Renal cortical epithelial cell (primary cell): Measurements from ENCODE around the gene HIF1AN. TPM values are rescaled to one million over a fixed set of nuclear protein-coding genes. Genes with fewer than 3 reads are reported as not detected.
"Not testable (repeated sequence)": the region's sequence is repeated elsewhere in the genome, so short reads cannot be mapped to it uniquely, and the experiment has no call there.

Experiments
- DNase-seq: peaks from one replicate; pipeline ENCODE4 v3.0.0-alpha.2; 2011; ENCODE audit warnings: low read depth
- total RNA-seq: library from RNA; depleted of rRNA; stranded (reverse); fragments of >200 nt; gene quantifications from 2 replicates; pipeline ENCODE4 v1.2.3, GENCODE V29; 2014

Gene HIF1AN
- total RNA-seq, 1 donor from 2014 or later = 20.6 TPM

DNA sequence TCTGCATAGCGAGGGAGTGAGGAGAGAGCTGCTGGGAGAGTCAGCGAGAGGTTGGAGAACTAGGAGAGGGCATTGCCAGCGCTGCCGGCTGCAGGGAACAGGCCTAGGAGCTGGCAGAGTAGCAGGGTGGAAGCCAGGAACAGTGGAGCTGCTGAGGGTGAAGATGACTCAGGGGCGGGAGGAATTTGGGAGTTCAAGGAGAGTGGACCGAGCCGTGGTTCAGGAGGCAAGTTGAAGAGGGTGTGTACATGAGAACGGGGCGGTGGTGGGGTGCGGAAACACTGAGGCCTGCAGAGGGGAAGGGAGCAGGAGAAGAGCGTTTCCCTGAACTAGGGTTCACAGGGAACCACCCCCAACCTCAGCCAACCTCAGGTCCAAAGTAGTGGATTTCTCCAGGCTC lies 31.5 kb downstream of the HIF1AN start:
- DNase-seq = no peak

DNA sequence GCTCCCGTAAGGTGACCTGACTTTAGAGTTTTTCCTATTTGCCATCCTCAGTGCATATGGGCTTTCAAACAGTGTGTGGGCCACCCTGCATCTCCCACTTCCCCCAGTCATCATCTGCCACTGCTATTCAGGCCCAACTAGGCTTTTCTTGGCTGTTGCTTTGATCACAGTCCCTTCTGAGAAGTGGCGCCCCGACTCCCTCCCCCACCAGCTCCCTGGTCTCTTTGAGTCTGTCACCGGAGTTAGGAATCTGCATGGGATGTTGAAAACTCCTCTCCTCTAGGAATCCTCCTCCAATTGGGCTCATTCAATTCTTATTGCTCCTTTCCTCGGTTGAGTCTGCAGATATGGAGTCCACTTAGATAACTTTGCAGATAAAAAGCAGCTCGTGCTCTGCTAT lies 32.1 kb downstream of the HIF1AN start:
- no peak for DNase-seq

DNA sequence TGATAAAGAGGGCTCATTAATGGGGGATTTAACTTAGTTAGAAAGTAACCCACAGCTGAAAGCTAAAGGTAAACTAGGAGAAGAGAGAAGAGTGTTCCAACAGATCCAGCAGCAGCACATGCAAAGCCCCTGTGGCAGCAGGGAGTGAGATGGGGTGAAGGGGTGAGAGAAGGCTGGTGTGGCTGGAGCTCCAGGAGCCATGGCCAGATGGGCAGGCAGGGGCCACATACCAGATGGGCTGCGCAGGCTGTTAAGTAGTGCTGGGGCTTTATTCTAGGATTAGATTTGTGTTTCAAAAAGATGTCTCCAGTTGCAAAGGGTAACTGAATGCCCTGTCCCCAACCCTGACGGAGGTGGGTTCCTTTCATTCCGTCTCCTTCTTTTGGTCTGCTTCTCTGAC lies 33.2 kb downstream of the HIF1AN start:
- DNase-seq = no peak

DNA sequence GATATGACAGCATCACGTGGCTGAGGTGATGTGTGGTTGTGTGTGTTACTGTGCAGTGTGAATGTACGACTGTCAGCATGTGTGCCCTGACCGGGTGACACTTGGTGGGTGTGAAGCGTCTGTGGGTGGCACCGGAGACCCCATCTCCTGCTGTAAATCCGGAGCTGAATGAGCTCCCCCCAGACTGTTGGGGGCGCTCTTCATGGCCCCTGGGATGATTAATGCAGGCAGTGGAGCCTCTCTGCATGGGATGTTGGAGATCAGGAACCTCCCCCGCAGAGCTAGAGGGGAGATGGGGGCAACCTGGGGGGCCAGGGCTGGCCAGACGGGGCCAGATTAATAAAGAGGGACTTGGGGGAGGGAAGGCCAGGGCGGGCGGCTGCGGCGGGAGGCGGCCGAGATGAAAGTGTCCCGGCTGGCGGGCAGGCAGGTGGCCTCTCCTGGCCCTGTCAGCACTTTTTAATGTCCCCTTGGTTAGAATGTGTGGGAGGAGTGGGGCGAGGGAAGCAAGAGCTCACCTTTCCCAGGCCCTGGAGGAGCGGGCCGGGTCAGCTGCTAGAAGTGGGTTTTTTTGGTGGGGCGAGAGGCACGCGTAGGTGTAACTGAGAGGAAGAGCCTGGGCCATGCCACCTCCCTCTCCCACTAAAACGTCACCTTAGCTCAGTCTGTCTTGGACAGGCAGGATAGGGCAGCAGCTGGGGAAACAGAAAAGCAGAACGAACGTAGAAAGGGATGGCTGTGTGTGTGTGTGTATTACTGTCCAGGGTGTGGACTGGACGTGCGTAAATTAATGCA lies 34.1 kb downstream of the HIF1AN start:
- no peak for DNase-seq

DNA sequence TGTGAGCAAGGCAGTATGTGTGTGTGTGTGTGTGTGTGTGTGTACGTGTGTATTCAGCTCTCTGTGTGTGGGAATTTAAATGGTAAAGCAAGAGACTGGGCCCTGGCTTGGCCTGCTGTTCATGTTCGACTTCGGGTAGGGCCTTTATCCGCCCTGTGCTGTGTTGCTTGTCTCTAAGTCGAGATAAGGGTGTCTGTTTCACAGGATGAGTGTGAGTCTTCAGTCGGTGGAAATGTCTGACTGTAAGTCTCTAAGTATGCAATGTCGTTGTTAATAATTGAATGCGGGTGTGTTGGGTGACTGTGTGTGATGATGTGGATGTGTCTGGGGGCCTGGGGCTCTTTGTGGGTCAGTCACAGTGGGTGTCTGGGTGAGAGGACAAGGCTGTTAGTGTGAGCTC lies 34.8 kb downstream of the HIF1AN start:
- peak; percentile 15 for DNase-seq

DNA sequence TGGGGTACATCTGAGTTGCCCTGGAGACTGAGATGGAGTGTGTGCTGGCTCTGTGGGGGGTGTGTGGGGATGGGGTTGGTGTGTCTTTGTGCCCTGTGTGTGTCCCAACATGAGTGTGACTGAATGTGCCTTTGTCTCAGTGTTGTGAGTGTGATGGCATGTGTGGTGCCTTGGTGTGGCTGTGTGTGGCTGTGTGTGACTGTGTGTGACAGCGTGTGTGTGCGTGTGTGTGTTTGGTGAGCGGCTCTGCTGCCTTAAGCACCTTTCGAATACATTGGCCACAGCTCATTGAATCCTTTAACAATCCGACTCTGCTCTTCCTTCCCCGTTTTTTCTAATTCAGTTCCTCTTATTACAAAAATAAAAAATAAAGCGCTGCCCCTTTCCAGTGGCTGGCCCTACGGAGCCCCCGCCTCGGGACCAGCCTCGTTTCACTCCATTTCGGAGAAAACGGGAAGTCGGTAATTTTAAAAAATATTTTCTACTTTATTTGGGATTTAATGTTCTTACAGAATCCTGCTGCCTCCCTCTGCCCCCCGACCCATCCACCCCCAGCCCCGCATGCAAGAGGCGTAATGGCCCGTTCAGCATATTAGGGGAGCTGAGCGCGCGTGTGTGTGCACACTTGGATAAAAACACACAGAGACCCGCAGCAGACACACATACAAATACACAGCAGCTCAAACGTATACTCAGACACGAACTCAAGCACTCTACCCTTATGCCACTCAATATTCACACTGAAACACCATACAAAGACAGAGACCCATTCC lies 35.5 kb downstream of the HIF1AN start:
- no peak for DNase-seq

DNA sequence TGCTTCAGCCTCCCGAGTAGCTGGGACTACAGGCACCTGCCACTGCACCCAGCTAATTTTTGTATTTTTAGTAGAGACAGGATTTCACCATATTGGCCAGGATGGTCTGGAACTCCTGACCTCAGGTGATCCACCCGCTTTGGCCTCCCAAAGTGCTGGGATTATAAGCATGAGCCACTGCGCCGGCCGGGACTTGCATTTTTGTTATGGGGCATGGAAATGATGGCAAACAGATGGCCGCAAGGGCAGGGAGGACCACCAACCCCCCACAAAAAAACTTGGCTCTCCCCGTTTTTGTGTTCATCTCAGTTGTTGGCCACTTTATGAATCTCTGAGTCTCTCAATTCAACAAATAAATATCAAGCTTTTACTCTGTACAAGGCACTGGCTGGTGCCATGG lies 39.4 kb downstream of the HIF1AN start:
- DNase-seq = not testable (repeated sequence)

GRCh38 chr10:100575585-100576281 lies 40.0 kb downstream of the HIF1AN start:
- DNase-seq = no peak

DNA sequence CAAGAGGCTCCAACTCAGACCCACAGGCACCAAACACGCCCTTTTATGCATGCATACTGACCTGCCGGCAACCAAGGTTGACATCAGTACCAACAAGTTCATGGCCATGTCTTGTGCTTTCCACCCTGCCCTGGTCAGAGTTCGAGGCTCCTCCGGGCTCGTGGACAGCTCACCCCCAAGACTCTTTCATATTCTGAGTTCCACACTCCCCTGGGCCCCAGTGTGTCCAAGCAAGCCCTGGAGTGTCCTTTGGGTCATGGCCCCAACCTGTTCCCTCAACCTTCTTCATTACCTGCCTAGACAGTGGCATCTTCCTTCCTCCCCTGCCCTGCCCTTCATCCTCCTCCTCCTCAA lies 40.5 kb downstream of the HIF1AN start:
- DNase-seq = no peak

DNA sequence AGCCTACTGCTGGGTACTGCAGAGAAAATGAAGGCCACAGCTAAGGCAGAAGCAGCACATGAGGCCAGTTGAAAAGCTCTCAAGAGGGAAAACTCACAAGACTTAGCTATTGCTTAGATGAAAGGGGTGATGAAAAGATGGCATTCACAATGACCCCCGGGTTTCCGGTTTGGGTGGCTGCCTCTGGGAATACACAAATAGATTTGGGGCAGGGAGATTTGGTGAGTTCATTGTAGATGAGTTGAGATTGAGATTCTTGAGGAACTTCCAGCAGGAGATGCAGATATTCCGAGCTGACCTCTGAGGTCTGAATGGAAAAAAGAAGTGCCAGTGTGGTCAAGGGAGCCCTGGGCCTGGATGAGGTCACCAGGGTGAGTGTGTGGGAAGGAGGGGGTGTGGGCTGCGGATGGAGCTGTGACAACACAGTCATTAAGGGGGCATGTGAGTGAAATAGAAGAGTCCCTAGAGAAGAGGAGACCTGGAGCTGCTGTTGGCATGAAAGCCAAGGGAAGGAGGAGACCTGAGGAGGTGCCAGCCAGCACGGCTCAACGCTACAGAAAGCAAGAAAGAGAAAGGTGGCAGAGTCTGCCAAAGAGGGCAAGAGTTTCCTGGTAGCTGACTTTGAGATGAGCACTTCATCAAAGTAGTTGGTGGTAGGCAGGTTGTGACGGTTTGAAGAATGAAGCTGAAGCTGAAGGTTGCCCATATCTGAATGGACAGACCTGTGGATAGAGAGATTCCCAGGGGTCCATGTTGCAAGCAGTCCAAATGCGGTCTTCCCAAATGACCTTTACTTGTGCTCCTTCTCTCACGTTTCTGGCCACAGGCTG lies 43.7 kb downstream of the HIF1AN start:
- no peak for DNase-seq

- DNase-seq = no peak
Measured at GRCh38 chr10:100586959-100587358, 51.2 kb downstream of the HIF1AN start.

- DNase-seq = no peak
Measured at GRCh38 chr10:100598166-100598565, 62.4 kb downstream of the HIF1AN start.

- peak; percentile 39 for DNase-seq
Measured at GRCh38 chr10:100600218-100600617, 64.5 kb downstream of the HIF1AN start.

GRCh38 chr10:100607439-100607838 lies 71.7 kb downstream of the HIF1AN start:
- no peak for DNase-seq

Other genes with a start within 250 kb of the HIF1AN start
- 63.9 and 82.7 TPM in 2 replicates for gene BLOC1S2, start 249.3 kb upstream of the HIF1AN start, total RNA-seq
- not detected in 2 replicates for gene PKD2L1, start 205.7 kb upstream of the HIF1AN start, total RNA-seq
- 44.7 and 189 TPM in 2 replicates for gene SCD, start 188.7 kb upstream of the HIF1AN start, total RNA-seq
- not detected in 2 replicates for gene WNT8B, start 72.9 kb upstream of the HIF1AN start, total RNA-seq
- 0.17 and 3.5 TPM in 2 replicates for gene SEC31B, start 16.1 kb upstream of the HIF1AN start, total RNA-seq
- gene NDUFB8, start 6.1 kb upstream of the HIF1AN start, total RNA-seq = 99.1 and 131 TPM in 2 replicates
- gene PAX2, start 209.6 kb downstream of the HIF1AN start, total RNA-seq = 2.1 and 71.3 TPM in 2 replicates